Caco-2 (cell line): Measurements from ENCODE around the gene XAF1. TPM values are rescaled to one million over a fixed set of nuclear protein-coding genes. Genes with fewer than 3 reads are reported as not detected.

ENCODE experiments used
- BruUV-seq: library from RNA; stranded (reverse); fragments of 400-500 nt; replicated peaks from 2 replicates; lab custom pipeline; 2021; lab: Mats Ljungman, UMichigan
- CTCF ChIA-PET: fragments of 300-600 bp; sonication (Branson Sonifier 250); formaldehyde crosslinking; loops from one replicate; lab custom pipeline; 2022; ENCODE audit warnings: antibody characterized with exemption; lab: Charles Lee
- POLR2A ChIA-PET: fragments of 300-600 bp; sonication (Branson Sonifier 250); formaldehyde crosslinking; loops from one replicate; lab custom pipeline; 2022; ENCODE audit warnings: antibody characterized with exemption; lab: Charles Lee
- DNase-seq, 2 experiments: peaks; one replicate each; pipeline versions ENCODE4 v3.0.0 to v3.0.0-alpha.2; 2020 to 2022
- H3K27me3 ChIP-seq: replicated peaks from 2 replicates; pipeline ENCODE4 v1.6.0; 2011; ENCODE audit warnings: low read length; ENCODE audit not compliant: control insufficient read depth, insufficient read depth
- H3K36me3 ChIP-seq: 2 replicates; pipeline ENCODE4 v1.5.1; 2011; ENCODE audit warnings: low read length; ENCODE audit not compliant: control insufficient read depth, insufficient read depth
- H3K4me1 ChIP-seq: fragments of 250-450 bp; sonication (Bioruptor Pico); 2 replicates; pipeline ENCODE4 v1.5.1; 2020; ENCODE audit warnings: mild to moderate bottlenecking
- H3K4me3 ChIP-seq: 2 replicates; pipeline ENCODE4 v1.5.1; 2011; ENCODE audit warnings: low read depth, mild to moderate bottlenecking, control low read depth, low read length
- H3K9me3 ChIP-seq: fragments of 250-450 bp; sonication (Bioruptor Pico); 2 replicates; pipeline ENCODE4 v1.5.1; 2020; ENCODE audit warnings: mild to moderate bottlenecking, moderate library complexity
- H3K27ac Mint-ChIP-seq: one replicate; pipeline ENCODE4 v1.8.0; 2022; ENCODE audit warnings: mixed read lengths; ENCODE audit not compliant: unreplicated experiment
- H3K27me3 Mint-ChIP-seq: one replicate; pipeline ENCODE4 v1.8.0; 2022; ENCODE audit warnings: mixed read lengths; ENCODE audit not compliant: insufficient read depth, unreplicated experiment
- H3K36me3 Mint-ChIP-seq: one replicate; pipeline ENCODE4 v1.8.0; 2022; ENCODE audit warnings: mild to moderate bottlenecking, mixed read lengths; ENCODE audit not compliant: insufficient read depth, unreplicated experiment
- H3K4me1 Mint-ChIP-seq: one replicate; pipeline ENCODE4 v1.8.0; 2022; ENCODE audit warnings: low read depth, mixed read lengths; ENCODE audit not compliant: unreplicated experiment
- H3K4me3 Mint-ChIP-seq: one replicate; pipeline ENCODE4 v1.8.0; 2022; ENCODE audit warnings: mild to moderate bottlenecking, moderate library complexity, mixed read lengths; ENCODE audit not compliant: unreplicated experiment
- H3K9me3 Mint-ChIP-seq: one replicate; pipeline ENCODE4 v1.8.0; 2022; ENCODE audit warnings: mixed read lengths; ENCODE audit not compliant: unreplicated experiment
- CTCF ChIP-seq, 2 experiments: fragments of 200-600 bp in 1 of 2; IDR thresholded peaks; 1 replicate in 1 of 2; 2 replicates in 1 of 2; pipeline versions ENCODE4 v1.5.1 to v1.8.0; 2011 to 2022; ENCODE audit warnings: antibody characterized with exemption in 1 of 2, control low read depth in 1 of 2, inconsistent platforms in 1 of 2, low read depth in 1 of 2, low read length in 1 of 2, mild to moderate bottlenecking in 1 of 2, moderate library complexity in 1 of 2; ENCODE audit not compliant: insufficient read depth in 1 of 2, severe bottlenecking in 1 of 2, unreplicated experiment in 1 of 2
- intact Hi-C: fragments of 100-400 bp; cut with micrococcal nuclease; formaldehyde crosslinking; loops from one replicate; pipeline ENCODE4 v1.10.0; 2022; ENCODE audit not compliant: unreplicated experiment
- total RNA-seq: library from RNA; stranded (reverse); gene quantifications from 2 replicates; pipeline ENCODE4 v1.2.3, GENCODE V29; 2022

The XAF1 gene
- total RNA-seq, 1 experiment from 2014 or later = 0.25 TPM

GRCh38 chr17:6775871-6776405 lies 20.1 kb downstream of the XAF1 start, which contains the start of gene FBXO39:
TSS of gene FBXO39 (plus strand) at chr17:6776215. CDS start at chr17:6779869, 3,654 bp downstream.
- H3K9me3 Mint-ChIP-seq = no peaks in the 10 kb centered on the region
- no peaks in the 10 kb centered on the region for H3K36me3 Mint-ChIP-seq
- no peaks in the 10 kb centered on the region for H3K4me1 ChIP-seq
- DNase-seq = no peak
- H3K27ac Mint-ChIP-seq = no peak within 1 kb of the TSS
- no peaks in the 10 kb centered on the region for H3K27me3 ChIP-seq
- intact Hi-C loops = no loop called here
- H3K4me3 Mint-ChIP-seq = no peak within 1 kb of the TSS
- CTCF ChIA-PET = no interaction called here
- no peaks in the 10 kb centered on the region for H3K27me3 Mint-ChIP-seq
- BruUV-seq = no TSS peak
- no peaks in the 10 kb centered on the region for H3K36me3 ChIP-seq
- H3K9me3 ChIP-seq = no peaks in the 10 kb centered on the region
- H3K4me3 ChIP-seq = no peak within 1 kb of the TSS
- no peak for TF ChIP-seq CTCF (IDR thresholded peaks at IDR 0.05; ENCODE audit: insufficient read depth in 1 of 2, low read depth in 1 of 2, low read length in 1 of 2, severe bottlenecking in 1 of 2, unreplicated experiment in 1 of 2)
- POLR2A ChIA-PET = no interaction called here
- no peaks in the 10 kb centered on the region for H3K4me1 Mint-ChIP-seq

- no peak for TF ChIP-seq CTCF (IDR thresholded peaks at IDR 0.05; ENCODE audit: insufficient read depth in 1 of 2, low read depth in 1 of 2, low read length in 1 of 2, severe bottlenecking in 1 of 2, unreplicated experiment in 1 of 2)
- Histone ChIP-seq H3K9me3 (no peaks in the 10 kb centered on the region), H3K36me3 (no peaks in the 10 kb centered on the region), H3K4me1 (no peaks in the 10 kb centered on the region), H3K27me3 (no peaks in the 10 kb centered on the region), H3K4me3 (no peak overlapping the region)
- ChIA-PET CTCF (interaction anchor here (0.6 kb wide), 1 partner anchor 8 kb away, joined by 4 read pairs; no protein-coding TSS in a partner anchor), POLR2A (no interaction called here)
- H3K4me1 Mint-ChIP-seq = no peaks in the 10 kb centered on the region
- no peaks in the 10 kb centered on the region for H3K27me3 Mint-ChIP-seq
- intact Hi-C loops = no loop called here
- no peaks in the 10 kb centered on the region for H3K36me3 Mint-ChIP-seq
- DNase-seq = no peak
- H3K27ac Mint-ChIP-seq = no peak overlapping the region
- H3K4me3 Mint-ChIP-seq = no peak overlapping the region
- no peaks in the 10 kb centered on the region for H3K9me3 Mint-ChIP-seq
- no TSS peak for BruUV-seq
These were observed 23.6 kb downstream of the XAF1 start for GRCh38 chr17:6779411-6779810.

- H3K9me3 ChIP-seq = no peaks in the 10 kb centered on the region
- H3K9me3 Mint-ChIP-seq = no peaks in the 10 kb centered on the region
- no peaks in the 10 kb centered on the region for H3K4me1 ChIP-seq
- CTCF ChIA-PET = no interaction called here
- H3K4me3 Mint-ChIP-seq = no peak overlapping the region
- H3K4me3 ChIP-seq = no peak overlapping the region
- BruUV-seq = no TSS peak
- no peak for DNase-seq
- H3K27me3 Mint-ChIP-seq = no peaks in the 10 kb centered on the region
- POLR2A ChIA-PET = no interaction called here
- H3K27ac Mint-ChIP-seq = no peak overlapping the region
- intact Hi-C loops = no loop called here
- H3K36me3 Mint-ChIP-seq = no peaks in the 10 kb centered on the region
- H3K36me3 ChIP-seq = no peaks in the 10 kb centered on the region
- H3K27me3 ChIP-seq = no peaks in the 10 kb centered on the region
- no peak for TF ChIP-seq CTCF (IDR thresholded peaks at IDR 0.05; ENCODE audit: insufficient read depth in 1 of 2, low read depth in 1 of 2, low read length in 1 of 2, severe bottlenecking in 1 of 2, unreplicated experiment in 1 of 2)
- no peaks in the 10 kb centered on the region for H3K4me1 Mint-ChIP-seq
These were observed 24.2 kb downstream of the XAF1 start for GRCh38 chr17:6780001-6780400.
